Stomach smooth muscle (tissue), 2 donors: Measurements from ENCODE around the gene MAN2C1.

ENCODE experiments used
- H3K27ac ChIP-seq: one replicate; pipeline ENCODE4 v1.7.0; 2013; ENCODE audit warnings: mild to moderate bottlenecking, low read length, inconsistent platforms
- H3K27me3 ChIP-seq, 2 donors: one replicate each; pipeline ENCODE4 v1.7.0; 2013; ENCODE audit warnings: low read length in 2 of 2; ENCODE audit not compliant: insufficient read depth in 2 of 2, control insufficient read depth in 1 of 2
- H3K36me3 ChIP-seq, 2 donors: one replicate each; pipeline ENCODE4 v1.7.0; 2013; ENCODE audit warnings: low read length in 2 of 2; ENCODE audit not compliant: control insufficient read depth in 2 of 2, insufficient read depth in 2 of 2
- H3K4me1 ChIP-seq: one replicate; pipeline ENCODE4 v1.7.0; 2013; ENCODE audit warnings: low read length; ENCODE audit not compliant: control insufficient read depth, insufficient read depth
- H3K4me3 ChIP-seq, 2 donors: one replicate each; pipeline ENCODE4 v1.7.0; 2013; ENCODE audit warnings: low read length in 2 of 2
- H3K9ac ChIP-seq, 2 donors: one replicate each; pipeline ENCODE4 v1.7.0; 2013; ENCODE audit warnings: low read length in 2 of 2, mild to moderate bottlenecking in 1 of 2
- H3K9me3 ChIP-seq, 2 donors: one replicate each; pipeline ENCODE4 v1.7.0; 2013; ENCODE audit warnings: low read length in 2 of 2; ENCODE audit not compliant: control insufficient read depth in 2 of 2
- donor health status: healthy.
- donor health status: Pancreatic carcinoma.

MAN2C1 gene

GRCh38 chr15:75361361-75361988 lies 6.9 kb downstream of the MAN2C1 start:
- Histone ChIP-seq H3K27me3 (no peaks in the 10 kb centered on the region), H3K9me3 (no peaks in the 10 kb centered on the region), H3K36me3 (peaks cover 40 to 61% of the 10 kb centered on the region in 2 donors), H3K4me3 (no peak overlapping the region), H3K27ac (no peak overlapping the region), H3K4me1 (no peaks in the 10 kb centered on the region), H3K9ac (no peak overlapping the region)

GRCh38 chr15:75360856-75361255 lies 7.6 kb downstream of the MAN2C1 start:
- Histone ChIP-seq H3K36me3 (peaks cover 40 to 61% of the 10 kb centered on the region in 2 donors), H3K27ac (no peak overlapping the region), H3K9me3 (no peaks in the 10 kb centered on the region), H3K4me1 (no peaks in the 10 kb centered on the region), H3K4me3 (no peak overlapping the region), H3K9ac (no peak overlapping the region), H3K27me3 (no peaks in the 10 kb centered on the region)

- H3K27me3 ChIP-seq: no peaks in the 10 kb centered on the region
- no peaks in the 10 kb centered on the region for H3K9me3 ChIP-seq
- peaks cover 40 to 60% of the 10 kb centered on the region in 2 donors for H3K36me3 ChIP-seq
- no peak overlapping the region for H3K4me3 ChIP-seq
- H3K4me1 ChIP-seq: no peaks in the 10 kb centered on the region
- no peak overlapping the region for H3K27ac ChIP-seq
- no peak overlapping the region for H3K9ac ChIP-seq
Observed at GRCh38 chr15:75360391-75360790, 8.0 kb downstream of the MAN2C1 start.

DNA sequence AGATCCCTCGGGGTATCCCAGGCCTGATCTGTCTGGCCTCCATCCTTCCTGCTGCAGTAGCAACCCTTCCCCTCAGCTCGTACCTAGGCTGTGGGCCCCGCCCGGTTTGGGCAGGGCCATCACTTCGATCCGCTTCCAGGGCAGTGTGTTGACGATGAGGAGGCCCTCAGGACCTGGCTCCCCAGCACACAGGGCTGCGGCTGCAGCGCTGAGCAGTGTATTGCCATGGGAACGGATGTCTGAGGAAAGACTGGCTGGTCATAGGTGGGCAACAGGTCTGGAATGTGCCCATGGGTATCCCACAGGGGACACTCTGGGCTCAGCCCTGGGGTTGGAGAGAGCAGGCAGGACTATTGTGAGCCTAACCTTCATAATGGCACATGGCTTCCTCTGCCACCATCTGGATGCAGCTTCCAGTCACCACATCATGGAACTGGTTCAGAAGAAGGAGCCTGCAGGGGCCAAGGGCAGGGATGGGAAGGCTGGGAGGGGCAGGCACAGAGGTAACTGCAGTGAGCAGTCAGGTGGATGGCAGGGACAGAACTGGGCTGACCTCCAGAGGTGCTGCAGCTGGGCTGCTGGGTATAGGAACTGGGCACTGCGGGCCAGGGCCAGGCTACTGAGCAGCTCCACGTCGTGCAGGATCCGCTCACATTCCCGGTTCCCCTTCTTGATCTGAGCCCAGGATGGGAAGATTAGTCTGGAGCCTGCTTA lies 8.7 kb downstream of the MAN2C1 start:
- Histone ChIP-seq H3K36me3 (peaks cover 34 to 57% of the 10 kb centered on the region in 2 donors), H3K4me1 (no peaks in the 10 kb centered on the region), H3K9me3 (no peaks in the 10 kb centered on the region), H3K4me3 (no peak overlapping the region), H3K27me3 (no peaks in the 10 kb centered on the region), H3K27ac (no peak overlapping the region), H3K9ac (no peak overlapping the region)

GRCh38 chr15:75358771-75359536 lies 9.5 kb downstream of the MAN2C1 start:
- Histone ChIP-seq H3K9ac (no peak overlapping the region), H3K27ac (no peak overlapping the region), H3K9me3 (no peaks in the 10 kb centered on the region), H3K36me3 (peaks cover 27 to 50% of the 10 kb centered on the region in 2 donors), H3K27me3 (no peaks in the 10 kb centered on the region), H3K4me1 (no peaks in the 10 kb centered on the region), H3K4me3 (no peak overlapping the region)

- no peaks in the 10 kb centered on the region for H3K27me3 ChIP-seq
- no peak overlapping the region for H3K9ac ChIP-seq
- H3K4me1 ChIP-seq: no peaks in the 10 kb centered on the region
- no peak overlapping the region for H3K27ac ChIP-seq
- peaks cover 25 to 46% of the 10 kb centered on the region in 2 donors for H3K36me3 ChIP-seq
- no peak overlapping the region for H3K4me3 ChIP-seq
- H3K9me3 ChIP-seq: no peaks in the 10 kb centered on the region
Observed at GRCh38 chr15:75357976-75358673, 10.3 kb downstream of the MAN2C1 start.

GRCh38 chr15:75356517-75356916 lies 11.9 kb downstream of the MAN2C1 start:
- Histone ChIP-seq H3K36me3 (peaks cover 18 to 35% of the 10 kb centered on the region in 2 donors), H3K4me3 (no peak overlapping the region), H3K4me1 (no peaks in the 10 kb centered on the region)

DNA sequence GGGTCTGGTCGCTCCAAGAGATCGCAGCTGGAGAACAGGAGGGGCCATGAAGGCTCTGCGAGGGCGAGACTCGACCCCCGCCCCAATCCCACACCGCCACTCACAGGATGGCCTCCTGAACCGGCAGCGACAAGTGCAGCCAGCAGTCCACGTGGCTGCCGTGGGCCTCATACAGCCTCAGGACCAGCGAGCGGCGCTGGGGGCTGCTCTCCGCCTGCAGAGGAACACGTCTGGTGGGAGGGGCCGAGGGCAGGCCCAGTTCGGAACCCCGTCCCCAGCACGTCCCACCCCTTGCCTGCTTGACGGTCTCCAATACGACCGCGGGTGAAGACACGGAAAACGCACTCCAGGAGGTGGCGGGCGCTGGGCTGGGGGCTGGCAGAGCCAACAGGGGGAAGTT lies 12.4 kb downstream of the MAN2C1 start:
- Histone ChIP-seq H3K4me1 (no peaks in the 10 kb centered on the region), H3K27me3 (no peaks in the 10 kb centered on the region), H3K9ac (no peak overlapping the region), H3K27ac (no peak overlapping the region), H3K36me3 (peaks cover 18 to 31% of the 10 kb centered on the region in 2 donors), H3K9me3 (no peaks in the 10 kb centered on the region), H3K4me3 (no peak overlapping the region)

More at GRCh38 chr15:75356517-75356916, 11.9 kb downstream of the MAN2C1 start:
- Histone ChIP-seq H3K27ac (no peak overlapping the region), H3K27me3 (no peaks in the 10 kb centered on the region), H3K9me3 (no peaks in the 10 kb centered on the region), H3K9ac (no peak overlapping the region)

- no peaks in the 10 kb centered on the region for H3K27me3 ChIP-seq
- H3K27ac ChIP-seq: no peak overlapping the region
- no peak overlapping the region for H3K9ac ChIP-seq
- no peaks in the 10 kb centered on the region for H3K4me1 ChIP-seq
- no peak overlapping the region for H3K4me3 ChIP-seq
- no peaks in the 10 kb centered on the region for H3K9me3 ChIP-seq
- H3K36me3 ChIP-seq: peaks cover 18 to 30% of the 10 kb centered on the region in 2 donors
Observed at GRCh38 chr15:75355369-75355768, 13.0 kb downstream of the MAN2C1 start.

- Histone ChIP-seq H3K27ac (no peak overlapping the region), H3K27me3 (no peaks in the 10 kb centered on the region), H3K9ac (no peak overlapping the region), H3K9me3 (no peaks in the 10 kb centered on the region), H3K36me3 (peaks cover 14 to 24% of the 10 kb centered on the region in 2 donors), H3K4me3 (no peak overlapping the region), H3K4me1 (no peaks in the 10 kb centered on the region)
Observed at GRCh38 chr15:75354454-75354853, 14.0 kb downstream of the MAN2C1 start.
